GM04504 (cell line): ENCODE measurements around the gene PARD3B.

Experiments
- DNase-seq: peaks from one replicate; pipeline ENCODE4 v3.0.0-alpha.2; 2012; ENCODE audit warnings: low read depth

Gene PARD3B

GRCh38 chr2:205013586-205013985 lies 468.3 kb downstream of the PARD3B start:
- DNase-seq = no peak

GRCh38 chr2:205014201-205014600 lies 468.9 kb downstream of the PARD3B start:
- DNase-seq = no peak

GRCh38 chr2:205017381-205017780 lies 472.1 kb downstream of the PARD3B start:
- no peak for DNase-seq

- no peak for DNase-seq
Observed at GRCh38 chr2:205017912-205018311, 472.6 kb downstream of the PARD3B start.

GRCh38 chr2:205020673-205021072 lies 475.4 kb downstream of the PARD3B start:
- no peak for DNase-seq

GRCh38 chr2:205022841-205023240 lies 477.6 kb downstream of the PARD3B start:
- no peak for DNase-seq

- peak; percentile 93 for DNase-seq
Observed at GRCh38 chr2:205024822-205025518, 479.7 kb downstream of the PARD3B start.

GRCh38 chr2:205025580-205026240 lies 480.4 kb downstream of the PARD3B start:
- no peak for DNase-seq

GRCh38 chr2:205030695-205031094 lies 485.4 kb downstream of the PARD3B start:
- no peak for DNase-seq

- no peak for DNase-seq
Observed at GRCh38 chr2:205032093-205032551, 486.8 kb downstream of the PARD3B start.

GRCh38 chr2:205033431-205033830 lies 488.2 kb downstream of the PARD3B start:
- no peak for DNase-seq

- no peak for DNase-seq
Observed at GRCh38 chr2:205034034-205034433, 488.8 kb downstream of the PARD3B start.

- DNase-seq = no peak
Observed at GRCh38 chr2:205040323-205040722, 495.0 kb downstream of the PARD3B start.

- no peak for DNase-seq
Observed at GRCh38 chr2:205041472-205042130, 496.3 kb downstream of the PARD3B start.

- no peak for DNase-seq
Observed at GRCh38 chr2:205043285-205043684, 498.0 kb downstream of the PARD3B start.

GRCh38 chr2:205045706-205046105 lies 500.4 kb downstream of the PARD3B start:
- DNase-seq = no peak

GRCh38 chr2:205047273-205047839 lies 502.1 kb downstream of the PARD3B start:
- no peak for DNase-seq

GRCh38 chr2:205051417-205051816 lies 506.1 kb downstream of the PARD3B start:
- DNase-seq = no peak

- no peak for DNase-seq
Observed at GRCh38 chr2:205052781-205053180, 507.5 kb downstream of the PARD3B start.

- DNase-seq = no peak
Observed at GRCh38 chr2:205053827-205054410, 508.6 kb downstream of the PARD3B start.

- no peak for DNase-seq
Observed at GRCh38 chr2:205054789-205055188, 509.5 kb downstream of the PARD3B start.

GRCh38 chr2:205055251-205055650 lies 510.0 kb downstream of the PARD3B start:
- DNase-seq = no peak
